Activated naive CD8-positive, alpha-beta T cell treated with anti-CD3 and anti-CD28 coated beads, Interleukin-2, amount 10 ng/mL, durations not matched to agents 7 days and 5 days (primary cell): ENCODE data around the gene DUSP28. TPM values are rescaled to one million over a fixed set of nuclear protein-coding genes. Genes with fewer than 3 reads are reported as not detected.

Source experiments
- ATAC-seq: fragments of 150-1000 bp; cut with Tn5 transposase; one replicate; pipeline ENCODE4 v1.10.0; 2021; ENCODE audit warnings: low read depth, moderate library complexity
- POLR2A ChIA-PET: fragments of 350-600 bp; sonication (Branson Sonifier 250); formaldehyde crosslinking; loops from one replicate; lab custom pipeline; 2021; ENCODE audit warnings: antibody characterized with exemption; lab: Charles Lee
- DNase-seq: peaks from one replicate; pipeline ENCODE4 v3.0.0; 2021
- H3K27ac Mint-ChIP-seq: one replicate; pipeline ENCODE4 v1.8.0; 2022; ENCODE audit warnings: mild to moderate bottlenecking, mixed read lengths
- H3K27me3 Mint-ChIP-seq: one replicate; pipeline ENCODE4 v1.8.0; 2022; ENCODE audit warnings: mild to moderate bottlenecking, moderate library complexity, mixed read lengths
- H3K36me3 Mint-ChIP-seq: one replicate; pipeline ENCODE4 v1.8.0; 2021; ENCODE audit warnings: mild to moderate bottlenecking, mixed read lengths
- H3K4me1 Mint-ChIP-seq: one replicate; pipeline ENCODE4 v1.8.0; 2021; ENCODE audit warnings: mixed read lengths
- H3K4me3 Mint-ChIP-seq: one replicate; pipeline ENCODE4 v1.8.0; 2022; ENCODE audit warnings: mild to moderate bottlenecking, moderate library complexity, mixed read lengths
- H3K9me3 Mint-ChIP-seq: one replicate; pipeline ENCODE4 v1.8.0; 2021; ENCODE audit warnings: mixed read lengths
- total RNA-seq, 2 experiments: library from RNA; stranded (reverse); gene quantifications; one replicate each; pipeline ENCODE4 v1.2.3, GENCODE V29; 2021

The DUSP28 gene
- total RNA-seq = 10 to 100 TPM; 12.3 to 13.8 TPM

- POLR2A ChIA-PET = interaction anchor here (0.7 to 2.2 kb wide), 7 partner anchors 9 to 1127 kb away, joined by 3 to 41 read pairs (median 6); partner anchors contain the start of genes CAPN10, DTYMK and PASK
- Mint-ChIP-seq H3K4me3 (peak within 1 kb of the TSS; percentile 83), H3K27ac (peak within 1 kb of the TSS; percentile 79), H3K9me3 (no peaks in the 10 kb centered on the region), H3K4me1 (peaks cover 54% of the 10 kb centered on the region), H3K27me3 (no peaks in the 10 kb centered on the region), H3K36me3 (peaks cover 22% of the 10 kb centered on the region)
- ATAC-seq = peak; percentile 63
- peak; percentile 94 for DNase-seq
These were observed at the start of gene DUSP28 for GRCh38 chr2:240560084-240560479. Gene DUSP28, plus strand, starts transcription at chr2:240560357. Its CDS starts 328 bp downstream, at chr2:240560685.

GRCh38 chr2:240510513-240511210 lies 49.5 kb upstream of the DUSP28 start:
- Mint-ChIP-seq H3K27me3 (no peaks in the 10 kb centered on the region), H3K4me3 (no peak overlapping the region), H3K27ac (no peak overlapping the region), H3K9me3 (no peaks in the 10 kb centered on the region), H3K4me1 (peaks cover 6% of the 10 kb centered on the region), H3K36me3 (peaks cover 8% of the 10 kb centered on the region)
- DNase-seq (no peak), ATAC-seq (no peak)
- POLR2A ChIA-PET = no interaction called here

GRCh38 chr2:240511351-240512108 lies 48.6 kb upstream of the DUSP28 start:
- peaks cover 8% of the 10 kb centered on the region for H3K36me3 Mint-ChIP-seq
- H3K4me3 Mint-ChIP-seq = no peak overlapping the region
- no peak overlapping the region for H3K27ac Mint-ChIP-seq
- no peaks in the 10 kb centered on the region for H3K9me3 Mint-ChIP-seq
- H3K27me3 Mint-ChIP-seq = no peaks in the 10 kb centered on the region
- ATAC-seq (no peak), DNase-seq (no peak)
- peaks cover 6% of the 10 kb centered on the region for H3K4me1 Mint-ChIP-seq
- POLR2A ChIA-PET = no interaction called here

GRCh38 chr2:240512109-240512485 lies 48.1 kb upstream of the DUSP28 start:
- Mint-ChIP-seq H3K4me3 (no peak overlapping the region), H3K4me1 (peaks cover 6% of the 10 kb centered on the region), H3K27me3 (no peaks in the 10 kb centered on the region), H3K36me3 (peaks cover 8% of the 10 kb centered on the region), H3K9me3 (no peaks in the 10 kb centered on the region), H3K27ac (no peak overlapping the region)
- DNase-seq (no peak), ATAC-seq (no peak)
- POLR2A ChIA-PET = no interaction called here

GRCh38 chr2:240512666-240513535 lies 47.3 kb upstream of the DUSP28 start:
- H3K9me3 Mint-ChIP-seq = no peaks in the 10 kb centered on the region
- H3K4me1 Mint-ChIP-seq = peaks cover 6% of the 10 kb centered on the region
- no peak overlapping the region for H3K27ac Mint-ChIP-seq
- POLR2A ChIA-PET = no interaction called here
- no peaks in the 10 kb centered on the region for H3K27me3 Mint-ChIP-seq
- DNase-seq (no peak), ATAC-seq (no peak)
- no peak overlapping the region for H3K4me3 Mint-ChIP-seq
- H3K36me3 Mint-ChIP-seq = peaks cover 11% of the 10 kb centered on the region

- Mint-ChIP-seq H3K9me3 (no peaks in the 10 kb centered on the region), H3K27ac (peak overlapping the region; percentile 74), H3K4me3 (no peak overlapping the region), H3K4me1 (peaks cover 6% of the 10 kb centered on the region), H3K36me3 (peaks cover 9% of the 10 kb centered on the region), H3K27me3 (no peaks in the 10 kb centered on the region)
- ATAC-seq (peak; percentile 95), DNase-seq (peak; percentile 85)
- POLR2A ChIA-PET = interaction anchor here (0.7 to 1.7 kb wide), 3 partner anchors 48 to 66 kb away, joined by 5 to 11 read pairs (median 6); no protein-coding TSS in a partner anchor
These were observed 46.4 kb upstream of the DUSP28 start for GRCh38 chr2:240513549-240514287.

- Mint-ChIP-seq H3K36me3 (peaks cover 10% of the 10 kb centered on the region), H3K4me1 (peaks cover 6% of the 10 kb centered on the region), H3K9me3 (no peaks in the 10 kb centered on the region), H3K27me3 (no peaks in the 10 kb centered on the region), H3K27ac (no peak overlapping the region), H3K4me3 (no peak overlapping the region)
- DNase-seq (no peak), ATAC-seq (no peak)
- POLR2A ChIA-PET = interaction anchor here (0.7 to 1.7 kb wide), 2 partner anchors 47 to 65 kb away, joined by 5 to 6 read pairs; no protein-coding TSS in a partner anchor
These were observed 45.5 kb upstream of the DUSP28 start for GRCh38 chr2:240514631-240515030.

- no peak for ATAC-seq
- Mint-ChIP-seq H3K36me3 (peaks cover 19% of the 10 kb centered on the region), H3K4me1 (peaks cover 12% of the 10 kb centered on the region), H3K4me3 (no peak overlapping the region), H3K27me3 (no peaks in the 10 kb centered on the region), H3K27ac (no peak overlapping the region), H3K9me3 (peaks cover 4% of the 10 kb centered on the region)
- POLR2A ChIA-PET = no interaction called here
- DNase-seq = no peak
These were observed 42.8 kb upstream of the DUSP28 start for GRCh38 chr2:240517342-240517741.

- no peak overlapping the region for H3K4me3 Mint-ChIP-seq
- POLR2A ChIA-PET = no interaction called here
- no peaks in the 10 kb centered on the region for H3K27me3 Mint-ChIP-seq
- H3K36me3 Mint-ChIP-seq = peaks cover 33% of the 10 kb centered on the region
- no peak overlapping the region for H3K27ac Mint-ChIP-seq
- DNase-seq (no peak), ATAC-seq (no peak)
- H3K4me1 Mint-ChIP-seq = peaks cover 10% of the 10 kb centered on the region
- H3K9me3 Mint-ChIP-seq = peaks cover 10% of the 10 kb centered on the region
These were observed 41.2 kb upstream of the DUSP28 start for GRCh38 chr2:240518981-240519380.

- Mint-ChIP-seq H3K27ac (no peak overlapping the region), H3K9me3 (peaks cover 14% of the 10 kb centered on the region), H3K4me1 (peaks cover 6% of the 10 kb centered on the region), H3K27me3 (no peaks in the 10 kb centered on the region), H3K36me3 (peaks cover 37% of the 10 kb centered on the region), H3K4me3 (no peak overlapping the region)
- DNase-seq = no peak
- POLR2A ChIA-PET = no interaction called here
- ATAC-seq = no peak
These were observed 40.6 kb upstream of the DUSP28 start for GRCh38 chr2:240519396-240520129.

GRCh38 chr2:240520130-240520973 lies 39.8 kb upstream of the DUSP28 start:
- Mint-ChIP-seq H3K9me3 (peaks cover 19% of the 10 kb centered on the region), H3K4me3 (no peak overlapping the region)

More at GRCh38 chr2:240520130-240520973, 39.8 kb upstream of the DUSP28 start:
- ATAC-seq (no peak), DNase-seq (no peak)
- H3K36me3 Mint-ChIP-seq = peaks cover 44% of the 10 kb centered on the region
- H3K4me1 Mint-ChIP-seq = peaks cover 7% of the 10 kb centered on the region
- H3K27ac Mint-ChIP-seq = no peak overlapping the region
- no peaks in the 10 kb centered on the region for H3K27me3 Mint-ChIP-seq
- POLR2A ChIA-PET = no interaction called here
